Measurements from ENCODE around the gene PRSS58. TPM values are rescaled to one million over a fixed set of nuclear protein-coding genes. Genes with fewer than 3 reads are reported as not detected.

Gene PRSS58
- total and polyA plus RNA-seq, 9 of the 15 experiments (the other 6 are each of a cell fraction or from before 2014, with no cell fraction given) = not detected

- DNase-seq (ENCODE audit: extremely low read depth in 1 of 4, low spot score in 3 of 4) (no peak), ATAC-seq (no peak), FAIRE-seq (no peak)
- H3K9me1 ChIP-seq (ENCODE audit: control insufficient read depth, insufficient read depth, low read length) = no peaks in the 10 kb centered on the region
- H3K27ac ChIP-seq (ENCODE audit: extremely low read depth, low read depth, low read length) = no peak overlapping the region
- H3K79me2 ChIP-seq (ENCODE audit: control insufficient read depth, insufficient read depth, low read length) = no peaks in the 10 kb centered on the region
- ChIA-PET CTCF (ENCODE audit: low intra/inter-chr PET ratio) (no interaction called here), POLR2A (no interaction called here)
- H3K9me3 ChIP-seq (replicated peaks; ENCODE audit: control insufficient read depth, insufficient read depth, low read depth, low read length) = no peaks in the 10 kb centered on the region
- H3K4me1 ChIP-seq (replicated peaks in 1 of 2; ENCODE audit: control insufficient read depth in 2 of 2, insufficient read depth in 2 of 2, low read length in 2 of 2) = no peaks in the 10 kb centered on the region
- H3K4me3 ChIP-seq = no peak overlapping the region
- H2AFZ ChIP-seq (ENCODE audit: low read depth, low read length) = no peak overlapping the region
- no peaks in the 10 kb centered on the region for H3K36me3 ChIP-seq (ENCODE audit: control insufficient read depth, insufficient read depth, low read length)
- in situ Hi-C loops (cut with MboI) (no loop called here), intact Hi-C loops (cut with micrococcal nuclease) (loop anchor here (10.0 kb wide), 1 partner anchor 305 kb away; the partner anchor contains the start of gene TAS2R38)
- H3K27me3 ChIP-seq (ENCODE audit: control insufficient read depth in 2 of 2, insufficient read depth in 2 of 2, low read length in 2 of 2) = no peaks in the 10 kb centered on the region
- no peak overlapping the region for H3K4me2 ChIP-seq (ENCODE audit: insufficient read depth, low read length)
- TF ChIP-seq TAF9B (IDR thresholded peaks at IDR 0.05; ENCODE audit: partially characterized antibody) (no peak), ERF (CRISPR knock-in tag; IDR thresholded peaks at IDR 0.05) (no peak), PREB (CRISPR knock-in tag; IDR thresholded peaks at IDR 0.05) (no peak), NFATC3 (IDR thresholded peaks at IDR 0.05) (no peak), ZC3H8 (IDR thresholded peaks at IDR 0.05) (no peak), ILK (tag; IDR thresholded peaks at IDR 0.05; ENCODE audit: borderline replicate concordance, low read depth) (no peak), NONO (IDR thresholded peaks at IDR 0.05; ENCODE audit: low read depth in 2 of 2, low read length in 1 of 2) (no peak), E2F4 (CRISPR knock-in tag; IDR thresholded peaks at IDR 0.05; ENCODE audit: low read depth) (no peak), MAFF (IDR thresholded peaks at IDR 0.05; ENCODE audit: low read length) (no peak), E2F8 (IDR thresholded peaks at IDR 0.05; ENCODE audit: low read depth, partially characterized antibody) (no peak), RNF219 (CRISPR knock-in tag; IDR thresholded peaks at IDR 0.05) (no peak), SMARCA4 (IDR thresholded peaks at IDR 0.05) (no peak), ATF7 (IDR thresholded peaks at IDR 0.05) (no peak), MAX (CRISPR knock-in tag; IDR thresholded peaks at IDR 0.05) (no peak), E2F1 (CRISPR knock-in tag; IDR thresholded peaks at IDR 0.05) (no peak)
- no peak overlapping the region for H3K9ac ChIP-seq (ENCODE audit: insufficient read depth in 1 of 2, low read depth in 2 of 2, low read length in 2 of 2)
- H4K20me1 ChIP-seq (replicated peaks; ENCODE audit: control insufficient read depth, insufficient read depth, low read length) = no peaks in the 10 kb centered on the region
- WGBS (ENCODE audit: insufficient coverage, low coverage, missing lambda C conversion rate) = 4% methylated on average over 1 of the region's 1 CpG
- BruUV-seq (replicated peaks) = no TSS peak
These were observed 21.7 kb upstream of the PRSS58 start for GRCh38 chr7:142279601-142280000.
